IPS DF 4.7 (cell line): ENCODE measurements around the gene TRNT1.

Experiments
- DNase-seq: peaks from one replicate; pipeline ENCODE4 v3.0.0-alpha.2; 2013; ENCODE audit warnings: low spot score; ENCODE audit errors: extremely low read depth

TRNT1 gene

DNA sequence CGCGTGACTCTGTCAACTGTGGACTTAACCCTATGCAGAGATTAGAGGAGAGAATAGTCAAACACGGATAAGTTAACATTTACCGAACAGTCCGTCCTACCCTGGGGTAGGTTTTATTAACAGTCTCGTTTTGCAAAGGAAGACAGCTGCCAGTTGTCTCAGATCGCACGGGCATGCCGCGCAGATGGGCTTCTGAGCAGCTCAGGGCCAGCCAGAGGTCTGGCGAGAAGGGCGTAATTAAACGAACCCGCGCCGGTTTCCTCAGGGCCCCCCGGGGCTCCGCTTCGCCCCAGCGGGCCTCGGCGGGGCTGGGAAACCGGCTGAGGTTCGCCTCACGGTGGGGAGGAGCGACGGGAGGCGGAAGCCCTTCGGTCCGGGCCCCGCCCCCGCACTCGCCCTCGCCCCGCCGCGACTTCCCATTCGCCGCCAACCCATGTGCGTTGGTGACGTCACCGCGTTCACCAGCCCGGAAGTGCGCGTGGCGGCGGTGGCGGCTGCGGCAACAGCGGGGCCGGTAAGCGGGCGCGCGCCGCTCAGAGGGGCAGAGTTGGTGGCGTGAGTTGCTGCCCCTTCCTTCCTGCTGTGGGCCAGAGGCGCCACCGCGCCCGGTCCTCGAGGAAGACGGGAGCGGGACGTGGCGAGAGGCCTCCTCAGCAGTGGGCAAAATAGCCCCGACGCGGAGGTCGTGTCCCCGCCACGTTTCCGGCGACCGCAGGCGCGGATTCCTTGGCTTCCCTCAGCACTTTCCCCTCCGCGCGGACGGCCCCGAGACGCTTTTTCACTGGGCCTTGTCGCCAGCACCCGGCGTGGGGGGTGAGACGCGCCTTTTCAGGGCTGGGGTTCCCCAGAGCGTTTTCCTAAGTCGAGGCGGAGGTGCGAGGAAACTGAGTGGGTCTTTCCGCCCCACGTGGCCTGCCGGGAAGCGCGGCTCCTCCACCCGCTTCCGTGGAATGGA is at the start of gene TRNT1:
TRNT1 (plus strand) TSS at position 464 of the 955 bp plus-strand sequence. CDS start 2,101 bp downstream, outside the sequence.
- DNase-seq, result peak; percentile 56

DNA sequence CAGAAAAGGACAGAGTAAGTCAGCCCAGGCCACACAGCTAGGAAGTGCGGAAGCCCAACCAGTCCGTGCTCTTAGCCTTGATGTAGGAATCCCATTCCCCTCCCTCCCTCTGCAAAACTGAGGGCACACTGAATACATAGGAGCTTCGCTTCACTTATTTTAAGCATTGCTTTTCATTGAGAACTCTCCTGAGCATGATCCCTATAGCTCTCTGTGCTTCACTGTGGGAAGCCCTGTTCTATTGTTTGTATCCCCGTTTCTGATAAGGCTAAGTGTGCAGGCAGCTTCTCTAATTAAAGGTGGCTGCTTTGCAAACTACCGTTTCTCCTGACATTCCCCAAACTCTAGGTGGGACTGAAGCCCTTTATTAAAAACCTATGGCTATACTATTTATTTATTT is 46.4 kb upstream of the TRNT1 start:
- no peak for DNase-seq

DNA sequence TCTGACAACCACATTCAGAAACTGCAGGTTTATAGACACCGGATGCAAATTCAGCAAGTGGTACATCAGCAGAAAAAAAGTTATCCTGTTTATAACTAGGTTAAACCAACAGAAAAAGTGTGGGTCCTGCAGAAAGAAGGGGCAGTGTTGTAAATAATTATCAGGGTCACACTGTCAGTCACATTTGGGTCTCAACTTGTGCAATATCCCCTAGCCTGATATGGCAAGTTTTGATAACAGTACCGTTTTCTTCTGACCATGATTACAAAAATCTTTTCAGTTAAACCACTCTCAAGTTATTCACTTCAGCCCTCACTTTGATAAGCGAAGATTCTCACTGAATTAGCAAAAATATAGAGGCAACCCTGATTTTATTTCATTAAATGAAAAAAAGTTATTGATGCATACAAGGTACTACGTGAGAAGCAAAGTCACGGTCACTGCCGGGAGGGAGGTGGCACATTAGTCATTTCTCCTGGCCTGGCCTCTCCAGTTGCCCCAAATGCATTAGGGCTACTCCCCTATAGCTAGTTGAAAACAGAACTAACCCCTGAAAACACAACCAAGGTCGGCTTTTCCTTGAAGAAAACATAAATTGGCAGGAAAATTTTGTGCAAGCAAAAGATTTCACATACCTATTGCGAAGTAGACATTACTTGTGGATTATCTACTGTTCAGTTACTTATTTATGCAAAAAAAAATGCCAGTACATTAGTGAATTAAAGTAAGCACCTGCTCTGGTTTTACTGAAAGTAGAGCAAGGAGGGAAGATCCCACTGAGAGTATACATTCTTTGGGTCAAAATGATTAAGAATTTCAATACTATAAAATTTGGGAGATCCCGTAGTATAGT is 45.1 kb upstream of the TRNT1 start:
- no peak for DNase-seq

DNA sequence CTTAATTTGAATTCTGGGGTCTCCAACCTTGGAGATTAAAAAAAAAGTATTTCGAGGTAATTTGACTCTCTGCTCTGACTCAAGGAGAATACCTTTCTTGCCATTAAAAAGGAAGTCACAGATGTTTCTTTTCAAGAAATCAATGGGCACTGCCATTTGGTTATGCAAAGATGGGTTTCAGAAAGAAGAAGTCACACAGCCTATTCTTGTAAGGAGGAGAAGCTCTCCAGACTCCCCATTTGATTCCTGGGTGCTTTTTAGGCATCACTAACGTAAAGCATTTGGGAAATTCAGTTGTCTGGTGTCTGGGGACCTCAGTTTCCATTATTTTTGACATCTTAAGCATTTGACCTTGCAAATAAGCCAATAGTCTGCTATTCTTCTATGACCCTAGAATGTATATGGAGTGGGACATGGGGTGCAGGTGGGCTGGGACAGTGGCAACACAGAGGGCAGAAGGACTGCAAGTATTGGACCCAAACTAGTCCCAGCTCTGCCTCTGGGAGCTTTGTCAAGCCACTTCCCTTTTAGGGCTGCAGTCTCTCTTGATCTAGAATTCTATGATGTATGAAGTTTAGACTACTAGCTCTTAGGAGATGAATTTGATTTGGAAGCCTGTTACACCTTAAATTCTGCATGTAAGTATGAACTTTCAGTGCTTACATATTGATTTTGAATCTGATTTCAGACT is 44.4 kb upstream of the TRNT1 start:
- no peak for DNase-seq

- no peak for DNase-seq
These were observed 41.9 kb upstream of the TRNT1 start for GRCh38 chr3:3084890-3085289.

DNA sequence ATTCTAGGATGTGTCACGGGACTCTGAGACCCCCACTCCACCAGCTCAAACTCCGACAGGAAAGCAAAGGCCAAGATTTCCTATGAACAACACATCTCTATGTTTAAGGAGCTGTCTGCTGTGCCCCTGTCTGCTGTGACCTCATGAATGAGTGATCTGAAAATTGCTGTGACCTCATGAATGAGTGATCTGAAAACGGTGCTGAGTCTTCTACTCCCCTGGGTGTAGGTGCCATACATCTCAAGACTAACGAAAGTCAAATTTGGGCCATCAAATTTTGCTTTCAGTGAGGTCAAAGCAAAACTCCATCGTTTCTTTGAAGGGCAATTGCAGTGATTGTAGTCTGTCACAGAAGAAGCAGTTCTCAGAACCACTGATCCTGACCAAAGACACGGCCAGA is 41.0 kb upstream of the TRNT1 start:
- DNase-seq, result no peak

DNA sequence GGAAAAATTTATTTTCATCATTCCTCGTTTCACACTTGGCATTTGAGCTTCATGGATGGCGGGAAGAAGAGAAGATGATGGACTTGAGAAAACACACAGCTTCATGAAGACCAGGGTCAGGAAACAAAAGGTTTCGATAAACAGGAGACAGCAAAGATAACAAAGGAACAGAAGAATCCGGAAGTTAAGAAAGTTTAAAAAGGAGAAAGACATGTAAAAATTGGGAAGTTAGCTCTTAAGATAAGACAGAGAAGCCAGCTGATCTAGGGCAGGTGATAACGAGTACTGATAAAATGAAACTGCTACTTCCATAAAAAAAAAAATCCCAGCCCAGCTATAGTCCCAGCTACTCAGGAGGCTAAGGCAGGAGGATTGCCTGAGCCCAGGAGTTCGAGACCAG is 40.5 kb upstream of the TRNT1 start:
- no peak for DNase-seq

DNA sequence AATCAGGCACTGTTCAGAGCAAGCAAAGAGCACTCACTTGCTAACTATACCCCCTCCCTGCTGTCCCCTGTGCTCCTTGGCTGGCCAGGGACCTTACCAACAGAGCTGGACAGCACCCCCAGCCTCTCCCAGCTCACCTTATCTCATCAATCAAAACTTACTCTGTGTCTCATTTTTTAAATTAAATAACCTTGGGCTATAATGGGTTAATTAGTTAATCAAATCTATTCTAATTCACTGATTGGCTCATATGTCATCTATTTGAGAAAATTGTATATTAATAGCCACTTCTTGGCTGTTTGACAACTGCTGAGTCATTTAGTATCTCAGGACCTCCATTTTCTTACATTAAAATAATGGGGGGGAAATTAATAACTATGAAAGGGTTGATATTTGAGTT is 39.5 kb upstream of the TRNT1 start:
- no peak for DNase-seq

- no peak for DNase-seq
These were observed 38.8 kb upstream of the TRNT1 start for GRCh38 chr3:3087716-3088465.

DNA sequence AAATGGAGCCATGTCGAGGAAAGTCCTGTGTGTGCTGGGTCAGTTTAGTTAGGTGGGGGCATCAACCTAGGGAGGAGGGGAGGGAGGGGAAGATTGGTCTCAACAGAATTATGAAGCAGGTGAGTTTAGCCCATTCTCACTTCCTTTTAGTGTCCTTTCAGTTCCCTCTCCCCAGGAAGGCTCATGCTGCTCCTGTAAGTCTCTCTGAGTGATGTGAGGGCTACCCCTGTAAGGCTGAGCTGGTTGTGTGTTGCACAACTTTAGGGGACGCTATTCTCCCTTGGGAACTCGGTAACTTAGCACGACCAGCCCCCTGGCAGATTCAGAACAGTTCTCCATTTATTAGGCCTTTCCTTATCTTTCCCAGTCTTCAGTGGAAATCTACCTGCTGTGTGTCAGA is 37.7 kb upstream of the TRNT1 start:
- no peak for DNase-seq

DNA sequence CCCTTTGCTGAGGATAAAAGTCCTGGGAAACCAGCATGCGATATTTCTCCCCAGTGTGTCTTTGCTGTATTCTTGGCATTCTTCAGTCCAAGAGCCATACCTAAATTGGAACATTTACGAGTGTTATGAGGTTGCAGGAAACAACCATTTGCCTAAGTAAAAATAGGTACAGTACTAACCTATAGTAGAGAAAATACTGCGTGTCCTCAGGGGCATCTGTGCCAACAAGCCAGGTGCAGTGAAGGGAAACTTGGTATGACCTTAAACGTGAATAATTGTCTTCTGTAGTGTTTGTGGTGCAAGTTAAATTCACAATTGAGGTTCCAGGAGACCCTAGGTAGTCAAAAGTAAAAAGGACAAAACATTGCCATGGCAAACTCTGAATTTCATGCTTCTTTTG is 28.8 kb upstream of the TRNT1 start:
- no peak for DNase-seq

DNA sequence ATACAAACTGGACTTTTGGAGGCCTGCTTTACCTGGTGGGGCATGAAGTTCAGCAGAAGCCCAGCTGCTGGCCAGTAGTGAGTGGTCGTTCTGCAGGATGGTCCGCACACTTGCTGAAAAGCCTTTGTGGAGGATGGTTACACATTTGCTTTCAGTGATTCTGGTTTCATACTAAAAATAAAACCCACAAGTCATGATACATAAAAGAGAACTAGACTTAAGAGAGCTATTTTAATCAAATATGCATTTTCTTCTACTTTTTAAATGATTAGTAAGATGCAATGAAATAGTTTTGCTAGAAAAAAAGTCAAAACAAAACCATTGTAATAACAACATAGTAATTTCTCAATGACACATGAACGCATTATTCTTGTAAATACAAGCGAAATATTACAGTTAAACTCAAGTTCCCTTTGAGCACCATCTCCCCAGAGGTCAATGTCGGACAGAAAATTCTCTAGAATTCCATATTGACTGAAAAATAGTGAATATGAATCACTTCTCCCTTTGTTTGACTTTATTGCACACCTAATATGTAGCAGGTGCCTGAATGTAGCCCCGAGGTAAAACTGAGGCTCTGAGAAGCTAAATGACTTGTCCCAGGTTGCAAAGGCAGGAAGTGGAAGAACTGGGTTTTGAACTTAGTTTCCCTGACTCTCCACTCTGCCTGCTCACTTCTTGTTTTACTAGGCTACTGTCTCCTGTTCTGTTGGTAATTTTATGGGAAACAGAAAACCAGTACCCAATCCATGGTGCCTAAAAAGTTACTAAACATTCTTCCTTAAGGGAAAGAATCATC is 24.9 kb upstream of the TRNT1 start:
- no peak for DNase-seq

DNA sequence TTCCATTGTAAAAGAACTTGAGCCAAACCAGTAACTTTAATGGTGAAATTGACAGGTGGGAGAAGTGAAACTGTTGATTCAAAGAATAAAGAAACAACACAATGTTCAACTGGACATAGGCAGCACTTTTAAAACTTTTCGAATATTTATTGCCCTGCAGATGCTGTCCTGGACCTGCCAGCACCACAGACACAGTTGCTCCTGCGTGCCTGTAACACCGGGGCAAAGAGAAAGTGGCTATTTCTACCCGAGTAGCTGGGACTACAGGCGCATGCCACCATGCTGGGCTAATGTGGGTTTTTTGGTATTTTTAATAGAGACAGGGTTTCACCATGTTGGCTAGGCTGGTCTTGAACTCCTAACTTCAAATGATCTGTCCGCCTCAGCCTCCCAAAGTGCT is 24.0 kb upstream of the TRNT1 start:
- DNase-seq, result no peak

DNA sequence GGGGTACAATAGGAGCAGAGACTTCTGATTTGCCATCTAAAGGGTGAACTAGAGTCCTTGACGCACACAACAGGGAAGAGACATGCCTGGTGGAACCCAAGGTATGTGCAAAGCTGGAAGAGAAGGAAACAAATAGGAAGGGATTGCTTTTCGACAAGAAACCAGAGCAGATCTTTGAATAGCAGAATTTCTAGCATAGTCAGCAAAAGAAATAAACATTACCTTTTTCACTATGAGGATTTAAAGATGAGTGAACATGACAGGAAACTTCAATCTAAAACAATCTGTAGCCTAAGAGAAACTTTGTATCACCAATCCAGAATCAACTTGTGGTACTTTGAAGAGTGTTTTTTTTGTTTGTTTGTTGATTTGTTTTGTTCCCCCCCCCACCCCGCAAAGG is 21.5 kb upstream of the TRNT1 start:
- DNase-seq, result no peak

DNA sequence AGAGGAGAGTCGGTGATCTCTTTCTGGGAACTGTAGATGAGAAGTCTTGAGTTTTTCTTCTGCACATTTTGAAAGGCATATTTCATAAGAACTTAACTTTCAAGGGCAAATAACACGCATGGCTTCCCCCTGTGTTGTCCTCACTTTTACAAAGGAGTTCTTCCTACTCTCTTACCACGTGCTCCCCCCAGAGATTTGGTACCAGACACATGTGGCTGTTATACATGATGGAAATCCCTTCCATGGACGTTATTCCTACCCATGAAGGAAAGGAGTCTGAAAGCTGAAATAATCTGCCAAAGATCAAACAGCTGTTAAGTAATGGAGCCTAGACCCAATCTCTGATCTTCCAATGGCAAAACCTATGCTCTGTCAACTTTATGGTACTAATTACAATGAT is 20.9 kb upstream of the TRNT1 start:
- DNase-seq, result no peak

DNA sequence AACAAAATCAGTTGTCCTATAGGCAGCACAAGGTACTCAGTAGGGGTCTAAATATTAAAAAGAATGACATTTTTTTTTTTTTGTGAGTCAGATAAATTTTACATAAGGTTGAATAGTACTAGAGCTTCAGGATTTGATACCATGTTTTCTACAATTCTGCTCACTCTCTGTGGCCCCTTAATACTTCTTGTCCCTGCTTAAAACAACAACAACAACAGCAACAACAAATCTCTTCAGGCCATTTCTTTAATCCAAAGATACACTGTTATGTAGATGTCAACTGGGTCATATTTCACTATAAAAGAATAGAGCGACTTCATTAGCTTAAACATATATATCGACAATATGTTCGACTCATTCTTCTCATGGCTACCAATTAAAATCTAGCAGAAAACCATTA is 19.6 kb upstream of the TRNT1 start:
- no peak for DNase-seq

- no peak for DNase-seq
These were observed 18.9 kb upstream of the TRNT1 start for GRCh38 chr3:3107858-3108257.

- no peak for DNase-seq
These were observed 17.1 kb upstream of the TRNT1 start for GRCh38 chr3:3109407-3110298.

DNA sequence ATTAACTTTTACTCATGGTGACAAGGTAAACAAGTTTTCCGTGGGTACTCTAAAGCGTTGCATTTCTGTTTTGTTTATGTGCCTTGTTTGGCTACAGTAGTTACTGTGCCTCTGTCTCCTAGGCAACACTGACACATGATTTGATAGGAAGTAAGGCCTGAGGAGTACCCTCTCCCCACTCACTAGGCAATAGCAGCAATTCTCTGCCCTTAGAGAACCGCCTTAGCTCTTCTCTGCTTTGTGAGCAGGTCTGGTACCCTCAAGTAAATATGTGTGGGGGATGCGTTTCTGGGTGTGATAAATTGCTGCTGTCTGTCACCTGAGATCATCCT is 16.5 kb upstream of the TRNT1 start, which contains the start of gene IL5RA:
IL5RA (minus strand) TSS at position 76 of the 332 bp plus-strand sequence. CDS start 5,390 bp downstream, outside the sequence.
- DNase-seq, result no peak
